Effector memory CD4-positive, alpha-beta T cell (primary cell): ENCODE results near the gene RLF.

Source experiments
- DNase-seq, 3 donors: peaks; one replicate each; pipeline ENCODE4 v3.0.0-alpha.2; 2020
- H3K27ac ChIP-seq: 2 replicates; pipeline ENCODE4 v1.7.0; 2013; ENCODE audit warnings: mild to moderate bottlenecking, low read length, moderate library complexity; ENCODE audit not compliant: insufficient read depth, poor library complexity, severe bottlenecking
- H3K27me3 ChIP-seq: replicated peaks from 2 replicates; pipeline ENCODE4 v1.7.0; 2013; ENCODE audit warnings: mild to moderate bottlenecking, low read length; ENCODE audit not compliant: insufficient read depth, control insufficient read depth, poor library complexity, severe bottlenecking
- H3K36me3 ChIP-seq: 2 replicates; pipeline ENCODE4 v1.7.0; 2013; ENCODE audit warnings: mild to moderate bottlenecking, low read length, moderate library complexity; ENCODE audit not compliant: control insufficient read depth, insufficient read depth
- H3K4me1 ChIP-seq: 2 replicates; pipeline ENCODE4 v1.7.0; 2013; ENCODE audit warnings: low read length, mild to moderate bottlenecking; ENCODE audit not compliant: control insufficient read depth, insufficient read depth, poor library complexity, severe bottlenecking
- H3K4me3 ChIP-seq: 2 replicates; pipeline ENCODE4 v1.7.0; 2013; ENCODE audit warnings: low read length, low read depth, mild to moderate bottlenecking; ENCODE audit not compliant: insufficient read depth, poor library complexity, severe bottlenecking
- H3K9me3 ChIP-seq: 2 replicates; pipeline ENCODE4 v1.7.0; 2013; ENCODE audit warnings: mild to moderate bottlenecking, low read length, moderate library complexity; ENCODE audit not compliant: control insufficient read depth

RLF gene

GRCh38 chr1:40247655-40248054, 86.5 kb downstream of the RLF start, which contains the start of gene TMCO2:
Gene TMCO2 (plus strand): TSS chr1:40247937. CDS start chr1:40247994, 57 bp downstream.
- Histone ChIP-seq H3K36me3 (no peaks in the 10 kb centered on the region), H3K4me1 (no peaks in the 10 kb centered on the region), H3K4me3 (no peak within 1 kb of the TSS), H3K27me3 (no peaks in the 10 kb centered on the region), H3K27ac (no peak within 1 kb of the TSS), H3K9me3 (no peaks in the 10 kb centered on the region)
- no peak for DNase-seq

- no peak for DNase-seq
- H3K9me3 ChIP-seq = no peaks in the 10 kb centered on the region
- no peak overlapping the region for H3K4me3 ChIP-seq
- no peak overlapping the region for H3K27ac ChIP-seq
- H3K4me1 ChIP-seq = no peaks in the 10 kb centered on the region
- no peaks in the 10 kb centered on the region for H3K27me3 ChIP-seq
- no peaks in the 10 kb centered on the region for H3K36me3 ChIP-seq
These were observed 87.2 kb downstream of the RLF start for GRCh38 chr1:40248412-40248811.

- DNase-seq = no peak
- Histone ChIP-seq H3K36me3 (no peaks in the 10 kb centered on the region), H3K27me3 (no peaks in the 10 kb centered on the region), H3K9me3 (no peaks in the 10 kb centered on the region), H3K4me3 (no peak overlapping the region), H3K27ac (no peak overlapping the region), H3K4me1 (no peaks in the 10 kb centered on the region)
These were observed 90.3 kb downstream of the RLF start for GRCh38 chr1:40251456-40251855.

GRCh38 chr1:40252601-40253000, 91.4 kb downstream of the RLF start:
- no peak for DNase-seq
- H3K36me3 ChIP-seq = no peaks in the 10 kb centered on the region
- H3K9me3 ChIP-seq = no peaks in the 10 kb centered on the region
- no peak overlapping the region for H3K27ac ChIP-seq
- H3K4me1 ChIP-seq = peaks cover 3% of the 10 kb centered on the region
- H3K27me3 ChIP-seq = no peaks in the 10 kb centered on the region
- no peak overlapping the region for H3K4me3 ChIP-seq

- no peak for DNase-seq
- Histone ChIP-seq H3K27ac (no peak overlapping the region), H3K4me3 (no peak overlapping the region), H3K36me3 (no peaks in the 10 kb centered on the region), H3K27me3 (no peaks in the 10 kb centered on the region), H3K4me1 (peaks cover 3% of the 10 kb centered on the region), H3K9me3 (no peaks in the 10 kb centered on the region)
These were observed 94.0 kb downstream of the RLF start for GRCh38 chr1:40255231-40255630.

- Histone ChIP-seq H3K4me1 (peaks cover 3% of the 10 kb centered on the region), H3K36me3 (peaks cover 11% of the 10 kb centered on the region), H3K27me3 (no peaks in the 10 kb centered on the region), H3K9me3 (no peaks in the 10 kb centered on the region), H3K27ac (no peak overlapping the region), H3K4me3 (peak overlapping the region; percentile 70)
- DNase-seq = no peak
These were observed 95.4 kb downstream of the RLF start for GRCh38 chr1:40256401-40257084.

GRCh38 chr1:40257313-40257687, 96.1 kb downstream of the RLF start:
- Histone ChIP-seq H3K27ac (peak overlapping the region; percentile 99), H3K27me3 (no peaks in the 10 kb centered on the region), H3K36me3 (peaks cover 19% of the 10 kb centered on the region), H3K4me1 (peaks cover 3% of the 10 kb centered on the region), H3K9me3 (no peaks in the 10 kb centered on the region), H3K4me3 (peak overlapping the region; percentile 70)
- no peak for DNase-seq

- Histone ChIP-seq H3K4me1 (peaks cover 3% of the 10 kb centered on the region), H3K9me3 (no peaks in the 10 kb centered on the region), H3K27me3 (no peaks in the 10 kb centered on the region), H3K36me3 (peaks cover 22% of the 10 kb centered on the region), H3K27ac (peak within 1 kb of the TSS; percentile 99), H3K4me3 (peak within 1 kb of the TSS; percentile 91)
- DNase-seq = peak; percentile 95
These were observed 96.7 kb downstream of the RLF start, which contains the start of gene ZMPSTE24 for GRCh38 chr1:40257688-40258444. Gene ZMPSTE24 (plus strand): TSS chr1:40258236. CDS start chr1:40258272, 36 bp downstream.

GRCh38 chr1:40258445-40258769, 97.2 kb downstream of the RLF start:
- Histone ChIP-seq H3K9me3 (no peaks in the 10 kb centered on the region), H3K27ac (peak overlapping the region; percentile 83), H3K36me3 (peaks cover 26% of the 10 kb centered on the region), H3K27me3 (no peaks in the 10 kb centered on the region), H3K4me3 (peak overlapping the region; percentile 91), H3K4me1 (peaks cover 3% of the 10 kb centered on the region)
- no peak for DNase-seq

GRCh38 chr1:40264354-40264781, 103.2 kb downstream of the RLF start:
- Histone ChIP-seq H3K4me3 (no peak overlapping the region), H3K27ac (no peak overlapping the region), H3K9me3 (no peaks in the 10 kb centered on the region), H3K4me1 (no peaks in the 10 kb centered on the region), H3K27me3 (no peaks in the 10 kb centered on the region), H3K36me3 (peaks cover 57% of the 10 kb centered on the region)
- DNase-seq = no peak
